Nasal cavity respiratory epithelium epithelial cell of viscerocranial mucosa (primary cell): Measurements from ENCODE around the gene TFCP2. TPM values are rescaled to one million over a fixed set of nuclear protein-coding genes. Genes with fewer than 3 reads are reported as not detected.

ENCODE experiments used
- total RNA-seq: library from RNA; depleted of rRNA; stranded (reverse); fragments of >200 nt; gene quantifications from 2 replicates; pipeline ENCODE4 v1.2.3, GENCODE V29; 2014

TFCP2 gene, protein sequence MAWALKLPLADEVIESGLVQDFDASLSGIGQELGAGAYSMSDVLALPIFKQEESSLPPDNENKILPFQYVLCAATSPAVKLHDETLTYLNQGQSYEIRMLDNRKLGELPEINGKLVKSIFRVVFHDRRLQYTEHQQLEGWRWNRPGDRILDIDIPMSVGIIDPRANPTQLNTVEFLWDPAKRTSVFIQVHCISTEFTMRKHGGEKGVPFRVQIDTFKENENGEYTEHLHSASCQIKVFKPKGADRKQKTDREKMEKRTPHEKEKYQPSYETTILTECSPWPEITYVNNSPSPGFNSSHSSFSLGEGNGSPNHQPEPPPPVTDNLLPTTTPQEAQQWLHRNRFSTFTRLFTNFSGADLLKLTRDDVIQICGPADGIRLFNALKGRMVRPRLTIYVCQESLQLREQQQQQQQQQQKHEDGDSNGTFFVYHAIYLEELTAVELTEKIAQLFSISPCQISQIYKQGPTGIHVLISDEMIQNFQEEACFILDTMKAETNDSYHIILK
- total RNA-seq = 10.3 and 21.2 TPM in 2 replicates

DNA sequence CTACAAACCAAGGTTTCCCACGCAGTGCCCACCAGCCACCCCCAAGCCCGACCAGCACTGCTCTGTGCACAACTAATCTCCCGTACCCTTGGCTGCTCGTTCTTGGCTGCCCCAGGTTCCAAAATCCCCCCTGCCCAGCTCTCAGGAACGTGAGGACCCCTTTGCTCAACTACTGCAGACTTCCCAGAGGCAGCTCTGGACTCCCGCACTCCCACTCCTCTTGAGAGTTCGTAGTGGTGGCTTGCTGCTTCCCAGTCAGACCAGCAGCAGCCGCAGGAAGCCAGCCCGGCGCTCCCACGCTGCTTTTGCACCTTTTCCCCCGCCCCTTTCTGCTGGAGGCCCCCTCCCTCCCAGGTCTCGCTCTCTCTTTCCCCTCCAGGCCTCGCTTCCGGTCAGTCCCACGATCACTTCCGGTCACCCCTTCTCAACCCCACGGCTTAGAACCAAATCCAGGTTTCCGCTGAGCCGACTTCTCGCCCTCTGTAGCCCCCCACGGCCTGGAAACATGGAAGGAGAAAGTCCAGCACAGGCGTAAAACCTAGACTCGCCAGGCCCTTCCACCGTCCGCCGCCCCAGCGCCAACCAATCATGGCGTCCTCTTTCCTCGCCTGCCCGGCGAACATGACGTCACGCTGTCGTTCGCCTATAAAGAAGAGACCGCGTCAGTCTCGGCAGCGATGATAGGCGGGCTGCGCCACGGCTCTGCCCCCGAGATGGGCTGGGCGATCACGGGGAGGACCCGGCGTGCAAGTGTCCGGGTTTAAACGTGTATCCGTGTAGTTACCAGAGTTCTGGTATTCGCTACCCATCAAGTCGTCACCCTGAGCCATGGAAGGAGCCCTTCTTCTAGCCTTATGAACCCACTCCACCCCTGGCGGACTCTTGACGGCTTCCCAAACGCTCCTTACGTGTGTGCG is at the start of gene TFCP2:
TSS of gene TFCP2 (minus strand) at position 621 of the 917 bp plus-strand sequence. CDS start 713 bp downstream, outside the sequence.

DNA sequence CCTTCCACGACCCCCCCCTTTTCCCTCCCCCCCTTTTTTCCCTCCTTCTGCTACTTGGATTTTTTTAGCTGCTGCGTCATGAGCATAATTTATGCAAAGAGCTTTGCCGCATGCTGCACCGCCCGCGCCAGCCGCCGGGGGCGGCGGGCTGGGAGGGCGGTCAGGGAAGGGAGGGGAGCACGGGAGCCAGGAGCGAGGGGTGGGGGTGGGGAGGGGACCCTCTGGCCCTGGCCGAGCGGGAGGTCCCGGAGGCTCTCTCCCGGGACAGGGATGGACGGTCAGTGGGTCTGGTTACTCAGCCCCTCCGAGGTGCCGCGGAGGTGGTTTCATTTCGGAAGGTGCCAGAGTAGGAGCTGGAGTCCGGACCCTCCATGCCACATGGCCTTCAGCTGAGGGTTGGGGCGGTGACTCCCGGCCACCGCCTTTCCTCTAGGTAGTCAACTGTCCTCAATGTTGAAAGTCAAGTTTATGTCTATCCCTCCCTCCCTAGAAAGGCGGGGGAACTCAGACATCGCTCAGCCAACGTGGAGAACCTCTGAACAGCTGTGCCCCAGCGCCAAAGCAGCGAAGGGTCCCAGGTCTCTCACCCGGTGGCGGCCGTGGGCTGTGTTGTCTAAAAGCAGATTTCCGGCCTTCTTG is 45.2 kb upstream of the TFCP2 start, which contains the start of gene POU6F1:
TSS of gene POU6F1 (minus strand) at position 95 of the 639 bp plus-strand sequence. CDS start 11,226 bp downstream, outside the sequence.

DNA sequence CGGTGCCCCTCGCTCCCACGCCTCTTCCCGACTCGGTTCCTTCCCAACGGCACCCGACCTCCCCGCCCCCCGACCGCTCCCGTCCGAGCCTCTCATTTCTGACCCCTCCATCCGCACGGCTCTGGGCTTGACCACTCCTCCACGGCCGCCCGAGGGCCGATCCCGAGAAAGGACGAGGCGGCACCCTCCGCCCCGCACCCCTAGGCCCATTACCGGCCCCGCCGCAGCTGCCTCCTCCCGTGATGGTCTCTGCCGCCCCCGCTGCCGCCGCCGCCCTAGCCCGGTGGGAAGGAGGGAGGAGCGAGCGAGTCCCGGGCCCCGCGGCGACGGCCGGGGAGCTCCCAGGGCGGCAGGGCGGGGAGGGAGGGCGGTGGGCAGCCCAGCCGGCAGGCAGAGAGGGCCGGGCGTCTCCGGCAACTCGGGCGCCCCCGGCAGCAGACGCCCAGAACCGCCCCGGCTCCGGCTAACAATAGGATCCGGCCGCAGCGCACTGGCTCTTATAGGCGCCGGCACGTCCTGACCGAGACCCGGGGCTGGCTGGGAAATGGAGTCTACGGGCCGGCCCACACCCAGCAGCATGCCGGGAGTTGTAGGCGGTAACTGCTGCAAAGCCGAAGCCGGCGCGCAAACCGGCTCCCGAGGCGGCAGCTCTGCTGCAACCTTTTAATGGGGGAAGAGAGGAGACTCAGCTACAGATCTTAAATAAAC is 89.7 kb downstream of the TFCP2 start, which contains the start of gene CSRNP2:
TSS of gene CSRNP2 (minus strand) at position 471 of the 708 bp plus-strand sequence. CDS start 7,035 bp downstream, outside the sequence.

DNA sequence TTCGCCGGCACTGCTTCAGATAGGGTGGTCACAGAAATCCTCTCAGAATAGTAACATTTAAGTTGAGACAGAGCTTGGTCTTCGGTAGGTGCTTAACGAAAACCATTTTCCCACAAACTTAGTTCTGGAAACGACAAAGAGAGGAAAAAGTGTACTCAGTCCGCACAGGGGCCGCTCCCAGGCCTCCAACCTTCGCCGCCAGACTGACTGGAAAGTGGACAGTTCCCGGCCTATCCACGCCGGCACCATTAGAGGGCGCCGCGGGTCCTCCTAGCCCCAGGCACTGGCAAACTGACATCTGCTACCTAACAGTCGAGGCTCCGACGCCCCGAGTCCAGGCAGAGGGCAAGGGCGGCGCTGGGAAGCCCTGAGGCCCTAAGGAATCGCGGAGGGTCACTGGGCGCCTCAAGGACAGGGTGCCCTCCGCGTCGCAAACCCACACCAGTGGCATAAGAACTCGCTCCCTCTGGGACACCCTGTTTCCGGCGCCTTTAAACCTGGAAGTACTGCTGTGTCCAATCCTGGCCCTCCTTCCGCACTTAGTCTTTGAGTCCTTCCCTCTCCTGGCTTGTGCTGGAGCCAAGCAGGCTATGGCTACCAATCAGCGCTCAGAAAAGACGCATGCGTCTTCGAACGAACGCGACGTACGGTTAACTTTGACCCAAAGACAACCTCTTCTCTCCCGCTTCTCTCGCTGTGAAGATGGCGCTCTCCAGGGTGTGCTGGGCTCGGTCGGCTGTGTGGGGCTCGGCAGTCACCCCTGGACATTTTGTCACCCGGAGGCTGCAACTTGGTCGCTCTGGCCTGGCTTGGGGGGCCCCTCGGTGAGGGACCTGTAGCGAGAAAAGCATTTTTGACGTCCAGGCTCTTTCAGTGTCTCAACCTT is 125.0 kb downstream of the TFCP2 start, which contains the start of gene LETMD1:
TSS of gene LETMD1 (plus strand) at position 673 of the 886 bp plus-strand sequence. CDS start at position 703, 30 bp downstream.

Other genes starting within 250 kb of the TFCP2 start
- not detected in 2 replicates for gene HIGD1C, start 220.6 kb downstream of the TFCP2 start, total RNA-seq
- 65.8 and 75.5 TPM in 2 replicates for gene SLC11A2, start 146.8 kb downstream of the TFCP2 start, total RNA-seq
- gene LETMD1, start 124.8 kb downstream of the TFCP2 start, total RNA-seq = 45.8 and 54.7 TPM in 2 replicates
- gene CSRNP2, start 89.5 kb downstream of the TFCP2 start, total RNA-seq = 25.3 and 38.0 TPM in 2 replicates
- 0.34 and 1.6 TPM in 2 replicates for gene POU6F1, start 44.9 kb upstream of the TFCP2 start, total RNA-seq
- 100 and 107 TPM in 2 replicates for gene DAZAP2, start 65.7 kb upstream of the TFCP2 start, total RNA-seq
- gene SMAGP, start 97.3 kb upstream of the TFCP2 start, total RNA-seq = 8.9 and 24.6 TPM in 2 replicates
- not detected in 2 replicates for gene BIN2, start 151.0 kb upstream of the TFCP2 start, total RNA-seq
- under 0.01 TPM in 1 of 2 replicates, not detected in the other for gene CELA1, start 173.5 kb upstream of the TFCP2 start, total RNA-seq
- 6.5 and 73.5 TPM in 2 replicates for gene GALNT6, start 218.3 kb upstream of the TFCP2 start, total RNA-seq